HG03571 (cell line): ENCODE results near the gene KRTAP24-1.

Source experiments
- ATAC-seq: cut with Tn5 transposase; IDR thresholded peaks from one replicate; pipeline ENCODE4 v1.9.1; 2021; ENCODE audit not compliant: unreplicated experiment

KRTAP24-1 gene

GRCh38 chr21:30234643-30235042 lies 48.1 kb downstream of the KRTAP24-1 start:
- no peak for ATAC-seq

DNA sequence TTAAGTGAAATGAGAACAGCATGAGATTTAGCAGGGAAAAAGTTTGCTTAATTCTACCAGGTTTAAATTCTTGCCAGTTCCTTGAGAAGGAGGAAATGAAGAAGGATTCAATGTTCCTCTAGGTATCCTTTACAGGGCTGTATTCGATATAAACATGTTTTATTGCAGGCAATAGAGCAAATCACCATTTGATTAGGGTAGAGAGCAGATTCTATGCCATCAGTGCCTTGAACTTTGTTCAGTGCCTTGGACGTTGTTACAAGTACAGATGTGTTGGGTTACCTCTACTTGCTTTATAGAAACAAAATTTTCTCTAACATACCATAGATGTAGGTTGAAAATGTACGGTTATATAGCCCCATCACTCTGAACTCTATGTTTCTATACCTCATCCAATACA lies 48.7 kb downstream of the KRTAP24-1 start:
- no peak for ATAC-seq

GRCh38 chr21:30233228-30234020 lies 49.3 kb downstream of the KRTAP24-1 start:
- ATAC-seq, result no peak

DNA sequence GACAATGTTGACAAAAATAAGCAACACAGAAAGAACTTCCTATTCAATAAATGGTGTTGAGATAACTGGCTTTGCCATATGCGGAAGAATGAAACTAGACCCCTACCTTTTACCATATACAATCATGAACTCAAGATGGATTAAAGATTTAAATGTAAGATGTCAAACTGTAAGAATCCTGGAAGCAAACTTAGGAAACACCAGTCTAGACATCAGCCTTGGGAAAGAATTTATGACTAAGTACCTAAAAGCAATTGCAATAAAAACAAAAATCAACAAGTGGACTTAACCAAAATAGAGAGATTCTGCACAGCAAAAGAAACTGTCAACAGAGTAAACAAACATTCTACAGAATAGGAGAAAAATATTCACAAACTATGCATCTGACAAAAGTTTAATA lies 50.7 kb downstream of the KRTAP24-1 start:
- no peak for ATAC-seq
